Endothelial cell (in vitro differentiated cells): Measurements from ENCODE around the gene DBNDD2. TPM values are rescaled to one million over a fixed set of nuclear protein-coding genes. Genes with fewer than 3 reads are reported as not detected.

Experiments used
- DNase-seq: peaks from one replicate; pipeline ENCODE4 v3.0.0; 2021; ENCODE audit warnings: low spot score
- H3K27ac Mint-ChIP-seq: one replicate; pipeline ENCODE4 v1.8.0; 2021; ENCODE audit warnings: mixed read lengths, inconsistent platforms; ENCODE audit not compliant: unreplicated experiment
- H3K27me3 Mint-ChIP-seq: one replicate; pipeline ENCODE4 v1.8.0; 2021; ENCODE audit warnings: mild to moderate bottlenecking, moderate library complexity, mixed read lengths, inconsistent platforms; ENCODE audit not compliant: unreplicated experiment
- H3K36me3 Mint-ChIP-seq: one replicate; pipeline ENCODE4 v1.8.0; 2021; ENCODE audit warnings: mild to moderate bottlenecking, low read depth, mixed read lengths, inconsistent platforms; ENCODE audit not compliant: unreplicated experiment
- H3K4me1 Mint-ChIP-seq: one replicate; pipeline ENCODE4 v1.8.0; 2021; ENCODE audit warnings: mild to moderate bottlenecking, mixed read lengths, inconsistent platforms; ENCODE audit not compliant: unreplicated experiment
- H3K4me3 Mint-ChIP-seq: one replicate; pipeline ENCODE4 v1.8.0; 2021; ENCODE audit warnings: mild to moderate bottlenecking, mixed read lengths, inconsistent platforms; ENCODE audit not compliant: unreplicated experiment
- H3K9me3 Mint-ChIP-seq: one replicate; pipeline ENCODE4 v1.8.0; 2021; ENCODE audit warnings: mixed read lengths, inconsistent platforms; ENCODE audit not compliant: unreplicated experiment
- CTCF ChIP-seq: fragments of 200-600 bp; sonication (generic); IDR thresholded peaks from one replicate; pipeline ENCODE4 v1.5.0; 2021; ENCODE audit warnings: antibody characterized with exemption; ENCODE audit not compliant: unreplicated experiment
- total RNA-seq: library from RNA; stranded (reverse); fragmentation: NEBNext Ultra II Directional; extraction: Animal tissue kit (Norgen Biotek cat#: 25700); gene quantifications from one replicate; pipeline ENCODE4 v1.2.1, GENCODE V29; 2021; ENCODE audit not compliant: unreplicated experiment

Gene DBNDD2
- total RNA-seq, 1 donor from 2014 or later, result 2.0 TPM

- DNase-seq, result no peak
- Mint-ChIP-seq H3K4me3 (no peak overlapping the region), H3K27me3 (peaks cover 2% of the 10 kb centered on the region), H3K36me3 (peaks cover 18% of the 10 kb centered on the region), H3K9me3 (no peaks in the 10 kb centered on the region), H3K4me1 (peaks cover 3% of the 10 kb centered on the region), H3K27ac (no peak overlapping the region)
- TF ChIP-seq CTCF, result no peak
Measured at GRCh38 chr20:45429618-45430017, 21.5 kb downstream of the DBNDD2 start.

GRCh38 chr20:45432294-45432693, 24.2 kb downstream of the DBNDD2 start:
- peaks cover 3% of the 10 kb centered on the region for H3K4me1 Mint-ChIP-seq
- DNase-seq, result no peak
- H3K4me3 Mint-ChIP-seq, result no peak overlapping the region
- TF ChIP-seq CTCF, result no peak
- H3K27ac Mint-ChIP-seq, result no peak overlapping the region
- no peaks in the 10 kb centered on the region for H3K9me3 Mint-ChIP-seq
- peaks cover 7% of the 10 kb centered on the region for H3K36me3 Mint-ChIP-seq
- peaks cover 6% of the 10 kb centered on the region for H3K27me3 Mint-ChIP-seq

- peaks cover 6% of the 10 kb centered on the region for H3K27me3 Mint-ChIP-seq
- TF ChIP-seq CTCF, result no peak
- H3K27ac Mint-ChIP-seq, result no peak overlapping the region
- no peak overlapping the region for H3K4me3 Mint-ChIP-seq
- H3K36me3 Mint-ChIP-seq, result peaks cover under 1% of the 10 kb centered on the region
- H3K4me1 Mint-ChIP-seq, result no peaks in the 10 kb centered on the region
- no peak for DNase-seq
- no peaks in the 10 kb centered on the region for H3K9me3 Mint-ChIP-seq
Measured at GRCh38 chr20:45433316-45433715, 25.2 kb downstream of the DBNDD2 start.

GRCh38 chr20:45433976-45434375, 25.9 kb downstream of the DBNDD2 start:
- Mint-ChIP-seq H3K4me1 (no peaks in the 10 kb centered on the region), H3K4me3 (no peak overlapping the region), H3K9me3 (no peaks in the 10 kb centered on the region), H3K27ac (no peak overlapping the region), H3K36me3 (no peaks in the 10 kb centered on the region), H3K27me3 (peaks cover 6% of the 10 kb centered on the region)
- no peak for TF ChIP-seq CTCF
- DNase-seq, result no peak

- no peaks in the 10 kb centered on the region for H3K36me3 Mint-ChIP-seq
- peak overlapping the region; percentile 86 for H3K4me3 Mint-ChIP-seq
- H3K27ac Mint-ChIP-seq, result no peak overlapping the region
- DNase-seq, result peak; percentile 89
- H3K27me3 Mint-ChIP-seq, result peaks cover 4% of the 10 kb centered on the region
- peak; percentile 97 for TF ChIP-seq CTCF
- no peaks in the 10 kb centered on the region for H3K9me3 Mint-ChIP-seq
- H3K4me1 Mint-ChIP-seq, result no peaks in the 10 kb centered on the region
Measured at GRCh38 chr20:45436732-45437485, 28.8 kb downstream of the DBNDD2 start.
